Measurements from ENCODE around the gene OGFOD1. TPM values are rescaled to one million over a fixed set of nuclear protein-coding genes. Genes with fewer than 3 reads are reported as not detected.

The OGFOD1 gene
- total and polyA plus RNA-seq, 12 donors: 8.9 to 41.0 (median 35.8) TPM

GRCh38 chr16:56420613-56421012 is 30.7 kb upstream of the OGFOD1 start:
- H3K4me3 ChIP-seq: no peak overlapping the region
- peaks cover 3 to 55% (median 36%) of the 10 kb centered on the region in 9 donors for H3K4me1 ChIP-seq
- no peak for TF ChIP-seq CTCF (IDR thresholded peaks at IDR 0.05)
- no peaks in the 10 kb centered on the region for H3K36me3 ChIP-seq
- no peaks in the 10 kb centered on the region for H3K27me3 ChIP-seq
- no peak overlapping the region for H3K27ac ChIP-seq
- no peaks in the 10 kb centered on the region for H3K9me3 ChIP-seq
- ATAC-seq: no peak
- DNase-seq: no peak
- intact Hi-C loops (cut with DNase I): no loop called here

GRCh38 chr16:56421313-56421712 is 30.0 kb upstream of the OGFOD1 start:
- no peak for ATAC-seq
- Histone ChIP-seq H3K4me1 (peaks cover 3 to 55% (median 34%) of the 10 kb centered on the region in 9 donors), H3K27me3 (no peaks in the 10 kb centered on the region), H3K27ac (no peak overlapping the region), H3K36me3 (no peaks in the 10 kb centered on the region), H3K4me3 (no peak overlapping the region), H3K9me3 (no peaks in the 10 kb centered on the region)
- intact Hi-C loops (cut with DNase I): no loop called here
- no peak for TF ChIP-seq CTCF (IDR thresholded peaks at IDR 0.05)
- WGBS, 2 donors: 90 to 94% methylated on average over 2 of the region's 2 CpGs
- DNase-seq: no peak

- peaks cover 3 to 55% (median 29%) of the 10 kb centered on the region in 9 donors for H3K4me1 ChIP-seq
- ATAC-seq (no peak), DNase-seq (no peak)
- no peaks in the 10 kb centered on the region for H3K9me3 ChIP-seq
- H3K36me3 ChIP-seq: no peaks in the 10 kb centered on the region
- 91 to 92% methylated on average over 5 of the region's 5 CpGs for WGBS, 2 donors
- intact Hi-C loops (cut with DNase I): no loop called here
- TF ChIP-seq CTCF (IDR thresholded peaks at IDR 0.05): no peak
- H3K27me3 ChIP-seq: no peaks in the 10 kb centered on the region
- H3K27ac ChIP-seq: no peak overlapping the region
- no peak overlapping the region for H3K4me3 ChIP-seq
These were observed 29.2 kb upstream of the OGFOD1 start for GRCh38 chr16:56421976-56422669.

DNA sequence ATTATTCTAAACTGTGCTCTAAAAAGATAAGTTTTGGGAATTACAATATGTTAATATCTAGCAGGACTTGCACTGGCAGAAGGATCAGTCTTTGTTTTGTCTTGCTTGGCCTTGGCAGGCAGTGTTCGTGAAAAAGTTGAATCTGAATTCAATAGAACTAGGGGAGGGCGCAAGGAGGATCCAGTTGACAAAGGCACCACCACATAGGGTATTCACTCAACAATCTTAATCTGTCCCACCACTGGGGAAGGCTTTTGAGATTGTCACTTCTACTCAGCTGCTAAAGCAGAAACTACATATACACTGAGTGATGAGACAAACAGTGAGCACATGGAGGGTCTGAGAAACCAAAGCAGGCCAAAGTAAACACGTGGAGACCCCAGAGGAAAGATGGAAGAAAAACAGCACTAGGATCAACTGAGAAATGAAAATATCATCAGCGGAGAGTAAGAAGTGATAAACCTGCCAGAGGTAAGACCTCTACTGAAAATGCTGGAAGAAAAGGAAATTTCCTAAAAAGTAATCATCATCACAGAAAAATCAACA is 28.4 kb upstream of the OGFOD1 start:
- 72 to 74% methylated on average over 4 of the region's 4 CpGs for WGBS, 2 donors
- ATAC-seq (no peak), DNase-seq (no peak)
- Histone ChIP-seq H3K9me3 (no peaks in the 10 kb centered on the region), H3K4me1 (peaks cover 3 to 55% (median 29%) of the 10 kb centered on the region in 9 donors), H3K27me3 (no peaks in the 10 kb centered on the region), H3K4me3 (peak overlapping the region in 2 of 10 donors; percentile 79 to 89), H3K36me3 (no peaks in the 10 kb centered on the region), H3K27ac (peak overlapping the region in 1 of 10 donors; percentile 8)
- intact Hi-C loops (cut with DNase I): no loop called here
- TF ChIP-seq CTCF (IDR thresholded peaks at IDR 0.05): no peak
